OCI-LY3 (cell line): ENCODE measurements around the gene FLNC.

Source experiments
- H2AFZ ChIP-seq: fragments of 200-600, 300-600 bp; shearing (Covaris generic); 2 replicates; pipeline ENCODE4 v1.6.0; 2014; ENCODE audit warnings: antibody characterized with exemption, low read depth, low read length
- H3K27ac ChIP-seq: fragments of 200-600, 300-600 bp; sonication (generic); 2 replicates; pipeline ENCODE4 v1.5.1; 2014; ENCODE audit warnings: mild to moderate bottlenecking, low read length, moderate library complexity, mixed read lengths
- H3K27me3 ChIP-seq: fragments of 200-600, 300-600 bp; sonication (generic); 2 replicates; pipeline ENCODE4 v1.6.1; 2014; ENCODE audit warnings: low read depth, low read length, mixed read lengths
- H3K36me3 ChIP-seq: fragments of 200-600, 300-600 bp; sonication (generic); replicated peaks from 2 replicates; pipeline ENCODE3; 2014; ENCODE audit warnings: low read depth, low read length, mixed read lengths
- H3K4me1 ChIP-seq: fragments of 300-600, 200-600 bp; sonication (generic); 2 replicates; pipeline ENCODE4 v1.6.1; 2014; ENCODE audit warnings: low read length, mixed read lengths
- H3K4me2 ChIP-seq: fragments of 200-600, 300-600 bp; sonication (generic); 2 replicates; pipeline ENCODE4 v1.6.1; 2014; ENCODE audit warnings: low read length, mixed read lengths
- H3K4me3 ChIP-seq: fragments of 300-600, 200-600 bp; sonication (generic); 2 replicates; pipeline ENCODE4 v1.5.1; 2014; ENCODE audit warnings: antibody characterized with exemption, mild to moderate bottlenecking, low read length, moderate library complexity
- H3K79me2 ChIP-seq: fragments of 300-600, 200-600 bp; shearing (Covaris generic); 2 replicates; pipeline ENCODE4 v1.6.1; 2014; ENCODE audit warnings: mild to moderate bottlenecking, low read length, mixed read lengths
- H3K9ac ChIP-seq: fragments of 300-600, 200-600 bp; shearing (Covaris generic); 2 replicates; pipeline ENCODE4 v1.6.0; 2014; ENCODE audit warnings: mild to moderate bottlenecking, low read length, moderate library complexity
- H3K9me3 ChIP-seq: fragments of 200-600, 300-600 bp; shearing (Covaris generic); 2 replicates; pipeline ENCODE4 v1.6.1; 2014; ENCODE audit warnings: low read length, mixed read lengths; ENCODE audit not compliant: insufficient read depth
- H4K20me1 ChIP-seq: fragments of 200-600, 300-600 bp; sonication (generic); 2 replicates; pipeline ENCODE4 v1.6.1; 2016; ENCODE audit warnings: low read length, mixed read lengths; ENCODE audit not compliant: insufficient read depth
- EZH2phosphoT487 ChIP-seq: fragments of 200-600 bp; shearing (Covaris generic); IDR thresholded peaks from 2 replicates; pipeline ENCODE4 v1.6.1; 2018; ENCODE audit warnings: antibody characterized with exemption, mixed run types, low read depth
- TF ChIP-seq, protein P1 (sequence below): fragments of 200-600, 300-600 bp; sonication (generic); IDR thresholded peaks from 2 replicates; pipeline ENCODE4 v1.5.1; 2014; ENCODE audit warnings: antibody characterized with exemption, low read length, low read depth

FLNC gene

DNA sequence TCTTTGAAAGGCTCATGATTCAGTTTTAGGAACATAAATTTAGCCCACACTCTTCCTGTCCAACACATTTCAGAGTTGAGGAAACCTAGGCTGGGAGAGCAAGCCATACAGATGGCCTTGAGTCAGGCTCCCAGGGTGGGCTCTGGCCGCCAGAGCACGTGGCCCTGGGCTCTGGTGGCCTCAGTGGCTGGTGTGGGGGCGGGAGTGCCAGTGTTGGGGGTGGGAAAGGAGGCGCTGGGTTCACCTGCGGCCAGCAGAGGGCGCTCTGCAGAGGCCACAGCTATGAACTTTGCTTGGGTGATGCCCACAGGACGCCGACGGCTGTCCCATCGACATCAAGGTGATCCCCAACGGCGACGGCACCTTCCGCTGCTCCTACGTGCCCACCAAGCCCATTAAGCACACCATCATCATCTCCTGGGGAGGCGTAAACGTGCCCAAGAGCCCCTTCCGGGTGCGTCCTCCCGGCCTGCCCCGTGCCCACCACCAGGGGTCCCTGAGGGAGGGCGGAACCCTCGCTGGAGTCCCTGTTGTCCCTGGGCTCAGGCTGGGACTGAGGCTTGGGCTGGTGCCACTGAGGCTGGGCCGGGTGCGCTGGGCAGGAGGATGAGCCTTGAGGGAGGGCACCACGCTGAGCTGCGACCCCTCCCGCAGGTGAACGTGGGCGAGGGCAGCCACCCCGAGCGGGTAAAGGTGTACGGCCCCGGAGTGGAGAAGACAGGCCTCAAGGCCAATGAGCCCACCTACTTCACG lies 11.9 kb downstream of the FLNC start:
- no peaks in the 10 kb centered on the region for H3K79me2 ChIP-seq
- peak overlapping the region; percentile 55; the same call in 1 of the 2 replicates for H2AFZ ChIP-seq
- H3K9ac ChIP-seq, result no peak overlapping the region
- H3K9me3 ChIP-seq, result no peaks in the 10 kb centered on the region
- H3K36me3 ChIP-seq, result no peaks in the 10 kb centered on the region
- H3K27ac ChIP-seq, result no peak overlapping the region
- no peaks in the 10 kb centered on the region for H3K27me3 ChIP-seq
- peaks cover 3% of the 10 kb centered on the region; the same call in 1 of the 2 replicates for H3K4me1 ChIP-seq
- no peak overlapping the region for H3K4me2 ChIP-seq
- H3K4me3 ChIP-seq, result no peak overlapping the region
- TF ChIP-seq EZH2phosphoT487, result no peak
- TF ChIP-seq, protein P1, sequence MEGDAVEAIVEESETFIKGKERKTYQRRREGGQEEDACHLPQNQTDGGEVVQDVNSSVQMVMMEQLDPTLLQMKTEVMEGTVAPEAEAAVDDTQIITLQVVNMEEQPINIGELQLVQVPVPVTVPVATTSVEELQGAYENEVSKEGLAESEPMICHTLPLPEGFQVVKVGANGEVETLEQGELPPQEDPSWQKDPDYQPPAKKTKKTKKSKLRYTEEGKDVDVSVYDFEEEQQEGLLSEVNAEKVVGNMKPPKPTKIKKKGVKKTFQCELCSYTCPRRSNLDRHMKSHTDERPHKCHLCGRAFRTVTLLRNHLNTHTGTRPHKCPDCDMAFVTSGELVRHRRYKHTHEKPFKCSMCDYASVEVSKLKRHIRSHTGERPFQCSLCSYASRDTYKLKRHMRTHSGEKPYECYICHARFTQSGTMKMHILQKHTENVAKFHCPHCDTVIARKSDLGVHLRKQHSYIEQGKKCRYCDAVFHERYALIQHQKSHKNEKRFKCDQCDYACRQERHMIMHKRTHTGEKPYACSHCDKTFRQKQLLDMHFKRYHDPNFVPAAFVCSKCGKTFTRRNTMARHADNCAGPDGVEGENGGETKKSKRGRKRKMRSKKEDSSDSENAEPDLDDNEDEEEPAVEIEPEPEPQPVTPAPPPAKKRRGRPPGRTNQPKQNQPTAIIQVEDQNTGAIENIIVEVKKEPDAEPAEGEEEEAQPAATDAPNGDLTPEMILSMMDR, result peak; percentile 69
- no peaks in the 10 kb centered on the region for H4K20me1 ChIP-seq

DNA sequence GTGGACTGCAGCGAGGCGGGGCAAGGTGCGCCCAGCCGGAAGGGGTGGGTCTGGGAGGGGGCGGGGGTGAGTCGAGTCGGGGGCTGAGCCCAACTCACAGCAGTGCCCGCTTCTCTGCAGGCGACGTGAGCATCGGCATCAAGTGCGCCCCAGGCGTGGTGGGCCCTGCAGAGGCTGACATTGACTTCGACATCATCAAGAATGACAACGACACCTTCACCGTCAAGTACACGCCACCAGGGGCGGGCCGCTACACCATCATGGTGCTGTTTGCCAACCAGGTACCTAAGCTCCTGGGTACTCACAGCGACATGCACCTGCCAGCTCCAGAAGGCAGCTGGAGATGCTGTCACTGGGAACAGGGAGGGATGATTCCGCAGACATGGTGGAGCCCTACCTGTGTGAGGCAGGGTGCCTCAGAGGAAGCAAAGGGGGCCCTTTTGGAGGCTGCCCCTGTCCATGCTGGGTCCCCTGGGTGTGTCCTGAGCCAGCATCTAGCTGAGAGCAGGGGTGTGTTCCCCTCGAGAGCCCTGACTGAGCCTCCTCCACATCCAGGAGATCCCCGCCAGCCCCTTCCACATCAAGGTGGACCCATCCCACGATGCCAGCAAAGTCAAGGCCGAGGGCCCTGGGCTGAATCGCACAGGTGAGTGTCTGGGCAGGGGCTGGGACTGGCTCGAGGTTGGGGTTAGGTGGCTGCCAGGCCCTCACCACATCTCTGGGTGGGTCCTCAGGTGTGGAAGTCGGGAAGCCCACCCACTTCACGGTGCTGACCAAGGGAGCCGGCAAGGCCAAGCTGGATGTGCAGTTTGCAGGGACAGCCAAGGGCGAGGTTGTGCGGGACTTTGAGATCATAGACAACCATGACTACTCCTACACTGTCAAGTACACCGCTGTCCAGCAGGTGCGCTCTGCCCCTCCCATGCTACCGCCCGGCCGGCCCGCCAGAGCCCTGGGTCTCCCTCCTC lies 12.8 kb downstream of the FLNC start:
- Histone ChIP-seq H3K4me2 (no peak overlapping the region), H3K36me3 (no peaks in the 10 kb centered on the region), H3K9me3 (no peaks in the 10 kb centered on the region), H4K20me1 (no peaks in the 10 kb centered on the region), H3K27me3 (no peaks in the 10 kb centered on the region), H2AFZ (no peak overlapping the region), H3K4me3 (no peak overlapping the region), H3K9ac (no peak overlapping the region), H3K4me1 (peaks cover 3% of the 10 kb centered on the region; the same call in 1 of the 2 replicates), H3K27ac (no peak overlapping the region), H3K79me2 (no peaks in the 10 kb centered on the region)
- no peak for TF ChIP-seq EZH2phosphoT487
- TF ChIP-seq, protein P1, result no peak

DNA sequence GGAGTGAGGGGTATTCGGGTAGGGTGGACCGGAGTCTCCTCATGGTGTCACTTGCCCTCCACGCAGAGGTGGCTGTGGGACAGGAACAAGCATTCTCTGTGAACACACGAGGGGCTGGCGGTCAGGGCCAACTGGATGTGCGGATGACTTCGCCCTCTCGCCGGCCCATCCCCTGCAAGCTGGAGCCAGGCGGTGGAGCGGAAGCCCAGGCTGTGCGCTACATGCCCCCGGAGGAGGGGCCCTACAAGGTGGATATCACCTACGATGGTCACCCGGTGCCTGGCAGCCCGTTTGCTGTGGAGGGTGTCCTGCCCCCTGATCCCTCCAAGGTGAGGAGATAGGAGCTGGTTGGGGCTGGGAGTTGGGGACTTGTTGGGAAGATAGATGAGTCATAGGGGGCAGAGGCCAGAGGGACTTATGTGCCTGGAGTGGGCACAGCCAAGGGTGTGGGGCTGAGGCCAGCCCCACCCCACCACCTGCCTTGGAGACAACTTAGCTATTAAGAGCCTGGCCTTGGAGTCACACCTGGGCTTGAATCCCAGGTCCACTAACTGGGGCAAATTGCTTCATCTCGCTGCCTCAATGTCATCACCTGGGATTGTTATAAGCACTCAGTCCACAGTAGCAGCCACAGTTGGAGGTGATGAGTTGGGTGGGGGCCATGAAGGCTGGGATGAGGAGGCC lies 13.9 kb downstream of the FLNC start:
- no peak overlapping the region for H2AFZ ChIP-seq
- no peaks in the 10 kb centered on the region for H3K27me3 ChIP-seq
- H3K4me2 ChIP-seq, result no peak overlapping the region
- no peaks in the 10 kb centered on the region for H4K20me1 ChIP-seq
- TF ChIP-seq, protein P1, result no peak
- TF ChIP-seq EZH2phosphoT487, result no peak
- no peak overlapping the region for H3K9ac ChIP-seq
- H3K27ac ChIP-seq, result no peak overlapping the region
- H3K79me2 ChIP-seq, result no peaks in the 10 kb centered on the region
- H3K4me1 ChIP-seq, result peaks cover 3% of the 10 kb centered on the region; the same call in 1 of the 2 replicates
- no peaks in the 10 kb centered on the region for H3K36me3 ChIP-seq
- H3K4me3 ChIP-seq, result no peak overlapping the region
- no peaks in the 10 kb centered on the region for H3K9me3 ChIP-seq
